Measurements from ENCODE around the gene TAS2R41. TPM values are rescaled to one million over a fixed set of nuclear protein-coding genes. Genes with fewer than 3 reads are reported as not detected.

The TAS2R41 gene
- total RNA-seq, 1 experiment from 2014 or later = not detected

DNA sequence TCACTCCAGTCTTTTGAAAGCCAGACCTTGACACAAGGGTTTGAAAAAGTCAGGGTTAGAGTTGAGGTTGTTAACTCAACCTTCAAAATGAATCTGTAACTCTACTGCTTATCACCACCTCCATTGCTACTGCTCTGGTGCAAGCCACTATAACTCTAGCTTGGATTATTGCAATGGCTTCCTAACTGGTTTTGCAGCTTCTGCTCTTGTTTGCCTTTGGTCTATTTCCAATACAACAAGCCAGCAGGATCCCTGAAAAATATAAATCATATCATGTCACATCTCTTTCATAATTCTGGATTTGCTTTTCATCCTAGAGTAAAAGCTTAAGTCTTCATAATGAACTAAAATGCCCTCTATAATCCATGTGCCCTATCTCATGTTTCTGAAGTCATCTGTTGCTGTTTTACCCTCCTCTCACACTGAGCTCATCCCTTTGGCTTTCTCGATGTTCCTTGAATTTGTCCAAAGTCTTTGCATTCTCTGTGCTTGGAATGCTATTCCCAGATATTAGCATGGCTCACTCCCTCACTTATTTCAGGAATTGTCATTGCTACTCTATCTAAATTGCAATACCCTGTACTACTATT lies 23.5 kb upstream of the TAS2R41 start:
- Histone ChIP-seq H4K5ac (ENCODE audit: insufficient read length, low read depth, low read length) (no peak overlapping the region), H3K4ac (ENCODE audit: low read depth, low read length) (no peak overlapping the region), H2AK5ac (ENCODE audit: insufficient read length, low read length) (no peak overlapping the region), H2BK120ac (ENCODE audit: low read depth, low read length, poor library complexity, severe bottlenecking) (no peak overlapping the region), H3T11ph (ENCODE audit: low read length) (no peak overlapping the region), H2BK15ac (ENCODE audit: low read depth, low read length) (no peak overlapping the region), H3K79me1 (ENCODE audit: insufficient read depth, low read depth, low read length, poor library complexity, severe bottlenecking) (no peaks in the 10 kb centered on the region), H3K9me3 (ENCODE audit: control insufficient read depth, low read depth, low read length) (no peaks in the 10 kb centered on the region), H2BK20ac (ENCODE audit: low read depth, low read length, poor library complexity, severe bottlenecking) (no peak overlapping the region), H3K4me1 (ENCODE audit: insufficient read depth, low read length) (no peaks in the 10 kb centered on the region), H3K18ac (ENCODE audit: insufficient read length, low read depth, low read length) (no peak overlapping the region), H3K27me3 (ENCODE audit: insufficient read depth, low read length) (no peaks in the 10 kb centered on the region), H3K9ac (ENCODE audit: extremely low read depth, insufficient read length, low read length) (no peak overlapping the region), H3K14ac (ENCODE audit: insufficient read depth, low read length) (no peak overlapping the region), H3K23me2 (ENCODE audit: insufficient read length, low read depth, low read length, poor library complexity, severe bottlenecking) (no peaks in the 10 kb centered on the region), H2AFZ (ENCODE audit: low read length) (no peak overlapping the region), H3K56ac (ENCODE audit: insufficient read length, low read depth, low read length) (no peak overlapping the region), H3K4me2 (ENCODE audit: insufficient read depth, insufficient read length, low read length) (no peak overlapping the region), H2BK5ac (ENCODE audit: insufficient read length, low read length) (no peak overlapping the region), H4K91ac (ENCODE audit: insufficient read length, low read depth, low read length) (no peak overlapping the region), H3K79me2 (ENCODE audit: insufficient read depth, low read length) (no peaks in the 10 kb centered on the region), H3K27ac (ENCODE audit: insufficient read length, low read depth, low read length) (no peak overlapping the region), H3K23ac (ENCODE audit: insufficient read length, low read depth, low read length) (no peak overlapping the region), H2BK12ac (ENCODE audit: insufficient read length, low read depth, low read length) (no peak overlapping the region), H4K20me1 (ENCODE audit: control insufficient read depth, insufficient read depth, insufficient read length) (no peaks in the 10 kb centered on the region), H4K8ac (replicated peaks; ENCODE audit: insufficient read length, low read depth, low read length) (no peak overlapping the region)
- WGBS (ENCODE audit: extremely low coverage, insufficient read length, low lambda C conversion rate) = no CpG with 5 or more reads among the region's 1 CpG
- peaks cover 4% of the 10 kb centered on the region in 2 experiments; a peak in 2 of 4 replicates for H3K4me1 Mint-ChIP-seq
- no peak overlapping the region for H3K4me3 Mint-ChIP-seq
- TF ChIP-seq, protein P1, sequence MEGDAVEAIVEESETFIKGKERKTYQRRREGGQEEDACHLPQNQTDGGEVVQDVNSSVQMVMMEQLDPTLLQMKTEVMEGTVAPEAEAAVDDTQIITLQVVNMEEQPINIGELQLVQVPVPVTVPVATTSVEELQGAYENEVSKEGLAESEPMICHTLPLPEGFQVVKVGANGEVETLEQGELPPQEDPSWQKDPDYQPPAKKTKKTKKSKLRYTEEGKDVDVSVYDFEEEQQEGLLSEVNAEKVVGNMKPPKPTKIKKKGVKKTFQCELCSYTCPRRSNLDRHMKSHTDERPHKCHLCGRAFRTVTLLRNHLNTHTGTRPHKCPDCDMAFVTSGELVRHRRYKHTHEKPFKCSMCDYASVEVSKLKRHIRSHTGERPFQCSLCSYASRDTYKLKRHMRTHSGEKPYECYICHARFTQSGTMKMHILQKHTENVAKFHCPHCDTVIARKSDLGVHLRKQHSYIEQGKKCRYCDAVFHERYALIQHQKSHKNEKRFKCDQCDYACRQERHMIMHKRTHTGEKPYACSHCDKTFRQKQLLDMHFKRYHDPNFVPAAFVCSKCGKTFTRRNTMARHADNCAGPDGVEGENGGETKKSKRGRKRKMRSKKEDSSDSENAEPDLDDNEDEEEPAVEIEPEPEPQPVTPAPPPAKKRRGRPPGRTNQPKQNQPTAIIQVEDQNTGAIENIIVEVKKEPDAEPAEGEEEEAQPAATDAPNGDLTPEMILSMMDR (conservative IDR thresholded peaks at IDR 0.05) = no peak
- H3K27ac Mint-ChIP-seq = no peak overlapping the region
- peaks cover 0 to 2% (median 0%) of the 10 kb centered on the region in 3 experiments; a peak in 2 of 7 replicates for H3K36me3 Mint-ChIP-seq (ENCODE audit: insufficient read depth in 1 of 3, low read depth in 3 of 3)
- H3K9me3 Mint-ChIP-seq = no peaks in the 10 kb centered on the region
- H3K27me3 Mint-ChIP-seq (ENCODE audit: low read depth) = no peaks in the 10 kb centered on the region; the same call in 1 of the 2 replicates
- no peak for DNase-seq
